LNCaP clone FGC (cell line): ENCODE data around the gene IFNL2.
"Not testable (repeated sequence)": the region's sequence is repeated elsewhere in the genome, so short reads cannot be mapped to it uniquely, and the experiment has no call there.

ENCODE experiments used
- DNase-seq: peaks from one replicate; pipeline ENCODE4 v3.0.0-alpha.2; 2011; ENCODE audit warnings: low read depth
- H3K4me3 ChIP-seq: 2 replicates; pipeline ENCODE4 v1.5.1; 2011; ENCODE audit warnings: mild to moderate bottlenecking, low read depth, low read length, control low read depth
- TF ChIP-seq, protein P1 (sequence below): IDR thresholded peaks from 2 replicates; pipeline ENCODE4 v1.5.1; 2012; ENCODE audit warnings: mild to moderate bottlenecking; ENCODE audit not compliant: control insufficient read depth, insufficient read depth; ENCODE audit errors: extremely low read depth

IFNL2 gene

GRCh38 chr19:39265321-39265916, 2.8 kb upstream of the IFNL2 start:
- TF ChIP-seq, protein P1, sequence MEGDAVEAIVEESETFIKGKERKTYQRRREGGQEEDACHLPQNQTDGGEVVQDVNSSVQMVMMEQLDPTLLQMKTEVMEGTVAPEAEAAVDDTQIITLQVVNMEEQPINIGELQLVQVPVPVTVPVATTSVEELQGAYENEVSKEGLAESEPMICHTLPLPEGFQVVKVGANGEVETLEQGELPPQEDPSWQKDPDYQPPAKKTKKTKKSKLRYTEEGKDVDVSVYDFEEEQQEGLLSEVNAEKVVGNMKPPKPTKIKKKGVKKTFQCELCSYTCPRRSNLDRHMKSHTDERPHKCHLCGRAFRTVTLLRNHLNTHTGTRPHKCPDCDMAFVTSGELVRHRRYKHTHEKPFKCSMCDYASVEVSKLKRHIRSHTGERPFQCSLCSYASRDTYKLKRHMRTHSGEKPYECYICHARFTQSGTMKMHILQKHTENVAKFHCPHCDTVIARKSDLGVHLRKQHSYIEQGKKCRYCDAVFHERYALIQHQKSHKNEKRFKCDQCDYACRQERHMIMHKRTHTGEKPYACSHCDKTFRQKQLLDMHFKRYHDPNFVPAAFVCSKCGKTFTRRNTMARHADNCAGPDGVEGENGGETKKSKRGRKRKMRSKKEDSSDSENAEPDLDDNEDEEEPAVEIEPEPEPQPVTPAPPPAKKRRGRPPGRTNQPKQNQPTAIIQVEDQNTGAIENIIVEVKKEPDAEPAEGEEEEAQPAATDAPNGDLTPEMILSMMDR: no peak
- DNase-seq: no peak
- H3K4me3 ChIP-seq: no peak overlapping the region

DNA sequence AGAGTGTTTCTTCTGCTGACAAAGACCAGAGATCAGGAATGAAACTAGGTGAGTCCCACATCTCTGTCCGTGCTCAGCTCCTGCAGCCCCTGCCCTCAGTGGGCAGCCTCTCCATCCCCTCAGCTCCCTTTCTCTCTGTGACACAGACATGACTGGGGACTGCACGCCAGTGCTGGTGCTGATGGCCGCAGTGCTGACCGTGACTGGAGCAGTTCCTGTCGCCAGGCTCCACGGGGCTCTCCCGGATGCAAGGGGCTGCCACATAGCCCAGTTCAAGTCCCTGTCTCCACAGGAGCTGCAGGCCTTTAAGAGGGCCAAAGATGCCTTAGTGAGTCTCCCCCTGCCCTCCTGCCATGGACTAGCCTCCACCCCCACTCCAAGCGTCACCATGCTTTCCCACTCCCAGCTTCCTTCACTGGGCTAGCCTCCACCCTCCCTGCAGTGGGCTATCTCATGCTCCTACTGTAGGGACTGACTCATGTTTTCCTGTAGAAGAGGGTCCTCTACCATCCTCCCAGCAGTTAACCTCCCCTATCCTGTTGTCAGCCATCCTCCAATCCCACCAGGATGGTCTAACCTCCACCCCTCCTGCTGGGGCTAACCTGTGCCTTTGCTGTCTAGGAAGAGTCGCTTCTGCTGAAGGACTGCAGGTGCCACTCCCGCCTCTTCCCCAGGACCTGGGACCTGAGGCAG, 481 bp downstream of the IFNL2 start:
- not testable (repeated sequence) for H3K4me3 ChIP-seq, DNase-seq

DNA sequence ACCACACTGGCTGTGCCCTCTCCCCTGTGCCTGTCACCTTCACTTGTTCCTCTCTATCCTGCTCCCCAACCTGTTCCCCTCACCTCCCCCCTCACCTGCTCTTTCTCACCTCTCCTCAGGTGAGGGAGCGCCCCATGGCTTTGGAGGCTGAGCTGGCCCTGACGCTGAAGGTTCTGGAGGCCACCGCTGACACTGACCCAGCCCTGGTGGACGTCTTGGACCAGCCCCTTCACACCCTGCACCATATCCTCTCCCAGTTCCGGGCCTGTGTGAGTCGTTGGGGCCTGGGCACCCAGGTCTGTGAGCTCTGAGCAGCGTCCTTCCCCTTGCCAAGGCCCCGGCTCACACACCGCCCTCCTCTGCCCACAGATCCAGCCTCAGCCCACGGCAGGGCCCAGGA, 1.2 kb downstream of the IFNL2 start:
- not testable (repeated sequence) for H3K4me3 ChIP-seq, DNase-seq

DNA sequence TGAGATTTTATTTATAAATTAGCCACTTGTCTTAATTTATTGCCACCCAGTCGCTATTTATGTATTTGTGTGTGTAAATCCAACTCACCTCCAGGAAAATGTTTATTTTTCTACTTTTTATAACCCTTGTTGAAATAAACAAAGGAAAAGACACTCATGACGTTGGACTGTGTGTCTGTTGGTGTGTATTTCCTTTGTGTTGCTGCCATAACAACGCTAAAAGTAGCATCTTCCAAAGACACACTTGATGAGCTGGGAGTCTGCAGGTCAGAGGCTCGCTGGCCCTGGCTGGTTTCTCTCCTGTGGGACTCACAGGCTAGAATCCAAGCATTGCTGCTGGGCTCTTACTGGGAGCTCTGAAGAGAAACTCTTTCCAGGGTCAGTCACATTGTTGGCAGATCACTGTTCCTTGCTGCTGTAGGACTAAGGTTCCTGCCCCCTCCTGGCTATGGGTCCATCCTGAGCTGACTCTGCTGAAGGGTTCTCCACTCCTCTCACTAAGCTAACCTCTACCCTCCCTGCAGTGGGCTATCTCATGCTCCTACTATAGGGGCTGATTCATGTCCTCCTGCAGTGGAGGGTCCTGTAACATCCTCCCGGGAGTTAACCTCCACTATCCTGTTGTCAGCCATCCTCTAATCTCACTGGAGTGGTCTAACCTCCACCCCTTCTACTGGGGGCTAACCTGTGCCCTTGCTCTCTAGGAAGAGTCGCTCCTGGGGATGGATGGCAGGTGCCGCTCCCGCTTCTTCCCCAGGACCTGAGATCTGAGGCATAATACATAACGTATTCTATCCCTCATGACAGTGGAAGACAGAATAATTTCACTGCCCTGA, 2.1 kb downstream of the IFNL2 start:
- no peak overlapping the region for H3K4me3 ChIP-seq
- no peak for DNase-seq
- TF ChIP-seq, protein P1: no peak

- DNase-seq, H3K4me3 ChIP-seq: not testable (repeated sequence)
Observed at GRCh38 chr19:39273859-39274258, 5.7 kb downstream of the IFNL2 start.

- DNase-seq: no peak
- no peak overlapping the region for H3K4me3 ChIP-seq
- TF ChIP-seq, protein P1: no peak
Observed at GRCh38 chr19:39275578-39275977, 7.4 kb downstream of the IFNL2 start.

DNA sequence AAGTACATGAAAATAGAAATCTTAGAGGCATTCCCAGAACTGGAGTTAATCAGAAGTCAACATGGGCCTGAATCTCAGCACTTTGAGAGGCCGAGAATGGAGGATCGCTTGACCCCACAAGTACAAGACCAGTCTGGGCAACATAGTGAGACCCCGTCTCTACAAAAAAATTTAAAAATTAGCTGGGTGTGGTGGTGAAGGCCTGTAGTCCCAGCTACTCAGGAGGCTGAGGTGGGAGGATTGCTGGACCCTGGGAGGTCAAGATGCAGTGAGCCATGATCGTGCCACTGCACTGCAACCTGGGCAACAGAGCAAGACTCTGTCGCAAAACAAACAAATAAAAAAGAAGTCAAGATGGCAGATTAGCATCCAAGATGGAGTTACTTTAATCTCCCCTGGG, 8.5 kb downstream of the IFNL2 start:
- DNase-seq: no peak
- H3K4me3 ChIP-seq: no peak overlapping the region
- TF ChIP-seq, protein P1: no peak

DNA sequence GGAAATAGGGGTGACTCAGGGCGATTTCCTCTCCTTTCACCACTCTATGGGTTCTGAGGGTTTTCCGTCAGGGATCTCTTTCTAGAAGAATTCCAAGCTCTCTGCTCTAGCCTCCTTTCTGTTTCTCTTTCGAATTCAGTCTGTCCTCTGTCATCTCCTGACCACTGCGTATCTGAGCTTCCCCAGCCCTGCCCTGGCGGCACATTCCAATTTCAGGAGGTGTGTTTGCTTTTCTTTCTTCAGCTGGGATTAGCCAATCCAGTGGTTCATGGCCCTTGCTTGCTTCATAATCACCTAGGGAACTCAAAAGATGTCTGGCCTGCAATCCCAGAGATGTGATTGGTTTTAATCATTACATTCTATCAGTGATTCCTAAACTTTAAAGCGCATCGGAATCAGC, 9.4 kb downstream of the IFNL2 start:
- no peak for DNase-seq
- TF ChIP-seq, protein P1: no peak
- no peak overlapping the region for H3K4me3 ChIP-seq
